Measurements from ENCODE around the gene SUGP1. TPM values are rescaled to one million over a fixed set of nuclear protein-coding genes. Genes with fewer than 3 reads are reported as not detected.

The SUGP1 gene
- total and polyA plus RNA-seq, 7 donors: 20.6 to 35.8 (median 26.3) TPM

DNA sequence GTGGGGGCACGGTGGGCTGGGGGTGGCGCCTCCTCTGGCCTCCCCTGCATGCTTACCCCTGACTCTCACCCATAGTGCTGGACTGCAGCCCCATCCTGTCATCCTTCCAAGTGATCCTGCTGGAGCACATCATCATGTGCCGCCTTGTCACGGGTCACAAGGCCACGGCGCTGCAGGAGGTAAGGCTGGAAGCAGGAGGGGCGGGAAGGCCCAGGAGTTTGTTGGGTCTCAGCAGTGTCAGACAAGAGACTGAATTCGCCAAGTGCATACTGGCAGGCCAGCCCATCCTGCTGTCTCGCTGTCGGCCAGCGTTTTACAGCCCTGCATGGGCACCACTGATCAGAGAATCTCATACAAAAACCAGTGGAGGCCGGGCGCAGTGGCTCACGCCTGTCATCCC, 23.5 kb upstream of the SUGP1 start:
- no peaks in the 10 kb centered on the region for H3K9me3 ChIP-seq
- TF ChIP-seq, protein P1, sequence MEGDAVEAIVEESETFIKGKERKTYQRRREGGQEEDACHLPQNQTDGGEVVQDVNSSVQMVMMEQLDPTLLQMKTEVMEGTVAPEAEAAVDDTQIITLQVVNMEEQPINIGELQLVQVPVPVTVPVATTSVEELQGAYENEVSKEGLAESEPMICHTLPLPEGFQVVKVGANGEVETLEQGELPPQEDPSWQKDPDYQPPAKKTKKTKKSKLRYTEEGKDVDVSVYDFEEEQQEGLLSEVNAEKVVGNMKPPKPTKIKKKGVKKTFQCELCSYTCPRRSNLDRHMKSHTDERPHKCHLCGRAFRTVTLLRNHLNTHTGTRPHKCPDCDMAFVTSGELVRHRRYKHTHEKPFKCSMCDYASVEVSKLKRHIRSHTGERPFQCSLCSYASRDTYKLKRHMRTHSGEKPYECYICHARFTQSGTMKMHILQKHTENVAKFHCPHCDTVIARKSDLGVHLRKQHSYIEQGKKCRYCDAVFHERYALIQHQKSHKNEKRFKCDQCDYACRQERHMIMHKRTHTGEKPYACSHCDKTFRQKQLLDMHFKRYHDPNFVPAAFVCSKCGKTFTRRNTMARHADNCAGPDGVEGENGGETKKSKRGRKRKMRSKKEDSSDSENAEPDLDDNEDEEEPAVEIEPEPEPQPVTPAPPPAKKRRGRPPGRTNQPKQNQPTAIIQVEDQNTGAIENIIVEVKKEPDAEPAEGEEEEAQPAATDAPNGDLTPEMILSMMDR (IDR thresholded peaks at IDR 0.05): no peak
- no peak overlapping the region for H3K4me3 ChIP-seq
- ATAC-seq: no peak
- intact Hi-C loops (cut with DNase I): no loop called here
- no peak overlapping the region for H3K27ac ChIP-seq
- H3K36me3 ChIP-seq (ENCODE audit: insufficient read depth in 1 of 2, low read depth in 1 of 2): peaks cover 9 to 100% of the 10 kb centered on the region in 2 donors
- no peaks in the 10 kb centered on the region for H3K27me3 ChIP-seq (ENCODE audit: insufficient read depth in 3 of 3, low read length in 2 of 3)
- DNase-seq: no peak
- WGBS, 3 donors: 89 to 92% (median 91%) methylated on average over 14 of the region's 14 CpGs
- no peaks in the 10 kb centered on the region for H3K4me1 ChIP-seq

DNA sequence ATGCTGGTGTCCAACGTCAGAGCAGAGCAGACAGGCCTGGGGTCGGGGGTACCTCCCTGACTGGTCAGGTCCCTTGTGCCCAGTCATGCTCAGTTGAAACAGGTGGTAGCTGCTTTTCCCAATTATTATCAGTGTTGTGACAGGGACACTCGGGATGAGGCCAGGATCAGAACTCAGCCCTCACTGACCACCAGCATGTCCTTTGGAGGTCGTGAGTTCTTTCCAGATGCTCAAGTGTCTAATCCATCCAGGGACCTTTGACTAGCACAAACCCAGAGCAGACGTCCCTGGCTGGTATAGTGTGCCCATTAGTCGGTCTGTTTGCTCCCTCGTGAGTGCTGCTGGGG, 22.7 kb upstream of the SUGP1 start:
- no peak overlapping the region for H3K4me3 ChIP-seq
- H3K27me3 ChIP-seq (ENCODE audit: insufficient read depth in 3 of 3, low read length in 2 of 3): no peaks in the 10 kb centered on the region
- H3K36me3 ChIP-seq (ENCODE audit: insufficient read depth in 1 of 2, low read depth in 1 of 2): peaks cover 9 to 100% of the 10 kb centered on the region in 2 donors
- TF ChIP-seq, protein P1 (IDR thresholded peaks at IDR 0.05): no peak
- no peak for DNase-seq
- H3K9me3 ChIP-seq: no peaks in the 10 kb centered on the region
- intact Hi-C loops (cut with DNase I): no loop called here
- H3K27ac ChIP-seq: no peak overlapping the region
- no peak for ATAC-seq
- H3K4me1 ChIP-seq: no peaks in the 10 kb centered on the region
- 57 to 61% (median 58%) methylated on average over 7 of the region's 7 CpGs for WGBS, 3 donors

DNA sequence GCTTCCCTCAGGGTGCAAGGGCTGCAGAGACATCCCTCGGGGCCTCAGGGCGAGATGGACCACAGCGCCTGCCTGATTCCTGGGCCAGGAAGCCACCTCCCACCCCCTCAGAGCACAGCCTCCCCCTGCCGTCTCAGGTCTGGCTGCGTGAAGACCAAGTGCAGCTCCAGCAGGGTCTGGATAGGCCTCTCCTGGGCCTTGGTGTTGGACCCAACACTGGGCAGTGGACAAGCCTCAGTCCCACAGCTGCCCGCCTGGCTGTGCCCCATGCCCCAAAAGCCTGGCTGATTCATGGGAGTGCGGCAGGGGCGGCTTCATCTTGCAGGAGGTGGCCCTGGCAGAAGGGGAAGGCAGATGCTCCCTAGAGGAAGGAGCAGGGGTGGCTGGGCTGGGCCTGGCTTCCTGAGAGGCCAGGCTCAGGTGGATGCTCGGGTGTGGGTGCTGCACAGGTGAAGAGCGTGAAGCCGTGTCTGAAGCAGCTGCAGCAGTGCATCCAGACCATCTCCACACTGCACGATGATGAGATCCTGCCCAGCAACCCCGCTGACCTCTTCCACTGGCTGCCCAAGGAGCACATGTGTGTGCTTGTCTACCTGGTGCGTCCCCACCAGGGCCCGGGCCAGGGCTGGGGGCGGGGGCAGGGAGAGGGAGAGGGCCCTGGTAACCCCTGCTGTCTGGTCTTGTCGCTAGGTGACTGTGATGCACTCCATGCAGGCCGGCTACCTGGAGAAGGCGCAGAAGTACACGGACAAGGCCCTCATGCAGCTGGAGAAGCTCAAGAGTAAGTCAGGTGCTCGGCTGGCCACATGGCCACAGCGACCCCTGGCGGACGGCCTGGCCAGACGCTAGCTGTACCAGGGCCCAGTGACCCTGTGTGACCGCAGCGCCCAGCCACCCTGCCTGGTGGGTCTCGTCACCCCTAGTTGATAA, 22.0 kb upstream of the SUGP1 start:
- Histone ChIP-seq H3K27ac (no peak overlapping the region), H3K4me1 (no peaks in the 10 kb centered on the region), H3K9me3 (no peaks in the 10 kb centered on the region), H3K36me3 (ENCODE audit: insufficient read depth in 1 of 2, low read depth in 1 of 2) (peaks cover 13 to 100% of the 10 kb centered on the region in 2 donors), H3K4me3 (no peak overlapping the region), H3K27me3 (ENCODE audit: insufficient read depth in 3 of 3, low read length in 2 of 3) (no peaks in the 10 kb centered on the region)
- 59 to 63% (median 62%) methylated on average over 27 to 28 of the region's 28 CpGs for WGBS, 3 donors
- intact Hi-C loops (cut with DNase I): loop anchor here in 1 of 2 donors (1.0 kb wide), 1 partner anchor 196 kb away; no protein-coding TSS in a partner anchor
- ATAC-seq (peak; percentile 74 to 87 (median 84)), DNase-seq (peak; percentile 70 to 81)
- TF ChIP-seq, protein P1 (IDR thresholded peaks at IDR 0.05): peak; percentile 81

- H3K4me3 ChIP-seq: no peak overlapping the region
- WGBS, 3 donors: 89 to 97% (median 94%) methylated on average over 11 of the region's 11 CpGs
Observed at GRCh38 chr19:19341026-19341425, 20.7 kb upstream of the SUGP1 start.

More at GRCh38 chr19:19341026-19341425, 20.7 kb upstream of the SUGP1 start:
- H3K4me1 ChIP-seq: no peaks in the 10 kb centered on the region
- peaks cover 15 to 100% of the 10 kb centered on the region in 2 donors for H3K36me3 ChIP-seq (ENCODE audit: insufficient read depth in 1 of 2, low read depth in 1 of 2)
- ATAC-seq: no peak
- no peaks in the 10 kb centered on the region for H3K9me3 ChIP-seq
- no peaks in the 10 kb centered on the region for H3K27me3 ChIP-seq (ENCODE audit: insufficient read depth in 3 of 3, low read length in 2 of 3)
- H3K27ac ChIP-seq: no peak overlapping the region
- intact Hi-C loops (cut with DNase I): no loop called here
- DNase-seq: no peak
- TF ChIP-seq, protein P1 (IDR thresholded peaks at IDR 0.05): no peak
